ENCODE measurements around the gene UGT3A2. TPM values are rescaled to one million over a fixed set of nuclear protein-coding genes. Genes with fewer than 3 reads are reported as not detected.

The UGT3A2 gene
- total and polyA plus RNA-seq, 7 experiments from 2014 or later, result 0.39 to 0.94 TPM; not detected in 5

GRCh38 chr5:36017004-36017403, 49.7 kb downstream of the UGT3A2 start:
- no peak for DNase-seq
- ChIA-PET CTCF (no interaction called here), POLR2A (no interaction called here)
- Mint-ChIP-seq H3K36me3 (peaks cover 0 to 18% (median 6%) of the 10 kb centered on the region in 5 donors), H3K27me3 (peaks cover 0 to 15% (median under 1%) of the 10 kb centered on the region in 5 donors), H3K4me1 (no peaks in the 10 kb centered on the region), H3K9me3 (peaks cover 12 to 51% (median 24%) of the 10 kb centered on the region in 11 donors), H3K4me3 (no peak overlapping the region), H3K27ac (no peak overlapping the region)
- no peak for ATAC-seq
- Histone ChIP-seq H3K9me3 (ENCODE audit: control insufficient read depth in 2 of 3, low read length in 3 of 3) (peaks cover 0 to 16% (median 0%) of the 10 kb centered on the region in 3 experiments), H3K27me3 (ENCODE audit: control insufficient read depth in 2 of 2, insufficient read depth in 2 of 2, low read length in 2 of 2) (no peaks in the 10 kb centered on the region), H3K27ac (ENCODE audit: low read depth, low read length) (no peak overlapping the region), H3K4me3 (ENCODE audit: low read length) (no peak overlapping the region), H3K4me1 (ENCODE audit: control insufficient read depth in 2 of 2, insufficient read depth in 2 of 2, low read length in 2 of 2) (no peaks in the 10 kb centered on the region), H3K36me3 (ENCODE audit: control insufficient read depth in 2 of 3, insufficient read depth in 3 of 3, low read length in 3 of 3) (no peaks in the 10 kb centered on the region)
- intact Hi-C loops (cut with micrococcal nuclease), result no loop called here

GRCh38 chr5:36013182-36013581, 53.5 kb downstream of the UGT3A2 start:
- H3K4me3 Mint-ChIP-seq, result no peak overlapping the region
- POLR2A ChIA-PET, result no interaction called here
- no peak overlapping the region for H3K27ac ChIP-seq (ENCODE audit: low read depth, low read length)
- intact Hi-C loops (cut with micrococcal nuclease), result no loop called here
- no peaks in the 10 kb centered on the region for H3K4me1 Mint-ChIP-seq
- CTCF ChIA-PET, result no interaction called here
- no peaks in the 10 kb centered on the region for H3K36me3 ChIP-seq (ENCODE audit: control insufficient read depth in 2 of 3, insufficient read depth in 3 of 3, low read length in 3 of 3)
- peaks cover 0 to 16% (median 0%) of the 10 kb centered on the region in 3 experiments for H3K9me3 ChIP-seq (ENCODE audit: control insufficient read depth in 2 of 3, low read length in 3 of 3)
- no peak overlapping the region for H3K27ac Mint-ChIP-seq
- no peak for ATAC-seq
- peaks cover 20 to 70% (median 31%) of the 10 kb centered on the region in 11 donors for H3K9me3 Mint-ChIP-seq
- DNase-seq, result no peak
- H3K36me3 Mint-ChIP-seq, result peaks cover 0 to 18% (median 10%) of the 10 kb centered on the region in 5 donors
- no peaks in the 10 kb centered on the region for H3K4me1 ChIP-seq (ENCODE audit: control insufficient read depth in 2 of 2, insufficient read depth in 2 of 2, low read length in 2 of 2)
- H3K4me3 ChIP-seq (ENCODE audit: low read length), result no peak overlapping the region
- peaks cover 0 to 15% (median 0%) of the 10 kb centered on the region in 5 donors for H3K27me3 Mint-ChIP-seq
- H3K27me3 ChIP-seq (ENCODE audit: control insufficient read depth in 2 of 2, insufficient read depth in 2 of 2, low read length in 2 of 2), result no peaks in the 10 kb centered on the region

- peaks cover 8 to 51% (median 21%) of the 10 kb centered on the region in 11 donors for H3K9me3 Mint-ChIP-seq
- no peak overlapping the region for H3K27ac Mint-ChIP-seq
- intact Hi-C loops (cut with micrococcal nuclease), result no loop called here
- Histone ChIP-seq H3K4me1 (ENCODE audit: control insufficient read depth in 2 of 2, insufficient read depth in 2 of 2, low read length in 2 of 2) (no peaks in the 10 kb centered on the region), H3K36me3 (ENCODE audit: control insufficient read depth in 2 of 3, insufficient read depth in 3 of 3, low read length in 3 of 3) (no peaks in the 10 kb centered on the region), H3K9me3 (ENCODE audit: control insufficient read depth in 2 of 3, low read length in 3 of 3) (no peaks in the 10 kb centered on the region), H3K27ac (ENCODE audit: low read depth, low read length) (no peak overlapping the region), H3K4me3 (ENCODE audit: low read length) (no peak overlapping the region), H3K27me3 (ENCODE audit: control insufficient read depth in 2 of 2, insufficient read depth in 2 of 2, low read length in 2 of 2) (peaks cover 0 to 2% of the 10 kb centered on the region in 2 donors)
- ChIA-PET POLR2A (no interaction called here), CTCF (no interaction called here)
- no peaks in the 10 kb centered on the region for H3K4me1 Mint-ChIP-seq
- H3K4me3 Mint-ChIP-seq, result no peak overlapping the region
- H3K36me3 Mint-ChIP-seq, result peaks cover 0 to 10% (median 4%) of the 10 kb centered on the region in 5 donors
- ATAC-seq, result no peak
- H3K27me3 Mint-ChIP-seq, result peaks cover 0 to 9% (median 0%) of the 10 kb centered on the region in 5 donors
- DNase-seq, result no peak
Measured at GRCh38 chr5:36009698-36010097, 57.0 kb downstream of the UGT3A2 start.

GRCh38 chr5:36007366-36007765, 59.3 kb downstream of the UGT3A2 start:
- Mint-ChIP-seq H3K27ac (no peak overlapping the region), H3K36me3 (peaks cover 0 to 3% (median 0%) of the 10 kb centered on the region in 5 donors), H3K4me3 (no peak overlapping the region), H3K9me3 (peaks cover under 1 to 28% (median 8%) of the 10 kb centered on the region in 11 donors), H3K27me3 (peaks cover 0 to 22% (median 7%) of the 10 kb centered on the region in 5 donors), H3K4me1 (no peaks in the 10 kb centered on the region)
- H3K27ac ChIP-seq (ENCODE audit: low read depth, low read length), result no peak overlapping the region
- intact Hi-C loops (cut with micrococcal nuclease), result no loop called here
- no peaks in the 10 kb centered on the region for H3K9me3 ChIP-seq (ENCODE audit: control insufficient read depth in 2 of 3, low read length in 3 of 3)
- POLR2A ChIA-PET, result no interaction called here
- H3K36me3 ChIP-seq (ENCODE audit: control insufficient read depth in 2 of 3, insufficient read depth in 3 of 3, low read length in 3 of 3), result no peaks in the 10 kb centered on the region
- CTCF ChIA-PET, result no interaction called here
- DNase-seq (no peak), ATAC-seq (no peak)
- H3K27me3 ChIP-seq (ENCODE audit: control insufficient read depth in 2 of 2, insufficient read depth in 2 of 2, low read length in 2 of 2), result peaks cover 0 to 4% of the 10 kb centered on the region in 2 donors
- no peak overlapping the region for H3K4me3 ChIP-seq (ENCODE audit: low read length)
- H3K4me1 ChIP-seq (ENCODE audit: control insufficient read depth in 2 of 2, insufficient read depth in 2 of 2, low read length in 2 of 2), result no peaks in the 10 kb centered on the region

GRCh38 chr5:36006163-36006562, 60.5 kb downstream of the UGT3A2 start:
- DNase-seq (no peak), ATAC-seq (no peak)
- H3K27ac Mint-ChIP-seq, result no peak overlapping the region
- H3K4me1 ChIP-seq (ENCODE audit: control insufficient read depth in 2 of 2, insufficient read depth in 2 of 2, low read length in 2 of 2), result no peaks in the 10 kb centered on the region
- no peak overlapping the region for H3K4me3 Mint-ChIP-seq
- peaks cover 0 to 3% (median 0%) of the 10 kb centered on the region in 5 donors for H3K36me3 Mint-ChIP-seq
- no peak overlapping the region for H3K4me3 ChIP-seq (ENCODE audit: low read length)
- H3K27me3 Mint-ChIP-seq, result peaks cover 0 to 22% (median 7%) of the 10 kb centered on the region in 5 donors
- peaks cover 0 to 23% (median 8%) of the 10 kb centered on the region in 11 donors for H3K9me3 Mint-ChIP-seq
- ChIA-PET POLR2A (no interaction called here), CTCF (no interaction called here)
- no peak overlapping the region for H3K27ac ChIP-seq (ENCODE audit: low read depth, low read length)
- intact Hi-C loops (cut with micrococcal nuclease), result no loop called here
- no peaks in the 10 kb centered on the region for H3K4me1 Mint-ChIP-seq
- no peaks in the 10 kb centered on the region for H3K36me3 ChIP-seq (ENCODE audit: control insufficient read depth in 2 of 3, insufficient read depth in 3 of 3, low read length in 3 of 3)
- no peaks in the 10 kb centered on the region for H3K9me3 ChIP-seq (ENCODE audit: control insufficient read depth in 2 of 3, low read length in 3 of 3)
- peaks cover 0 to 4% of the 10 kb centered on the region in 2 donors for H3K27me3 ChIP-seq (ENCODE audit: control insufficient read depth in 2 of 2, insufficient read depth in 2 of 2, low read length in 2 of 2)

GRCh38 chr5:36001032-36001431, 65.7 kb downstream of the UGT3A2 start:
- H3K9me3 ChIP-seq (ENCODE audit: control insufficient read depth in 2 of 3, low read length in 3 of 3), result no peaks in the 10 kb centered on the region
- no peaks in the 10 kb centered on the region for H3K4me1 ChIP-seq (ENCODE audit: control insufficient read depth in 2 of 2, insufficient read depth in 2 of 2, low read length in 2 of 2)
- H3K4me3 ChIP-seq (ENCODE audit: low read length), result no peak overlapping the region
- peaks cover 0 to 22% (median 7%) of the 10 kb centered on the region in 5 donors for H3K27me3 Mint-ChIP-seq
- H3K27ac Mint-ChIP-seq, result no peak overlapping the region
- DNase-seq (no peak), ATAC-seq (no peak)
- CTCF ChIA-PET, result no interaction called here
- peaks cover 0 to 4% of the 10 kb centered on the region in 2 donors for H3K27me3 ChIP-seq (ENCODE audit: control insufficient read depth in 2 of 2, insufficient read depth in 2 of 2, low read length in 2 of 2)
- intact Hi-C loops (cut with micrococcal nuclease), result no loop called here
- no peaks in the 10 kb centered on the region for H3K36me3 Mint-ChIP-seq
- no peak overlapping the region for H3K4me3 Mint-ChIP-seq
- H3K27ac ChIP-seq (ENCODE audit: low read depth, low read length), result no peak overlapping the region
- POLR2A ChIA-PET, result no interaction called here
- peaks cover 0 to 2% (median 0%) of the 10 kb centered on the region in 11 donors for H3K9me3 Mint-ChIP-seq
- H3K36me3 ChIP-seq (ENCODE audit: control insufficient read depth in 2 of 3, insufficient read depth in 3 of 3, low read length in 3 of 3), result no peaks in the 10 kb centered on the region
- H3K4me1 Mint-ChIP-seq, result no peaks in the 10 kb centered on the region

- H3K9me3 ChIP-seq (ENCODE audit: control insufficient read depth in 2 of 3, low read length in 3 of 3), result no peaks in the 10 kb centered on the region
- H3K36me3 ChIP-seq (ENCODE audit: control insufficient read depth in 2 of 3, insufficient read depth in 3 of 3, low read length in 3 of 3), result no peaks in the 10 kb centered on the region
- H3K27ac ChIP-seq (ENCODE audit: low read depth, low read length), result no peak overlapping the region
- POLR2A ChIA-PET, result no interaction called here
- ATAC-seq (no peak), DNase-seq (no peak)
- Mint-ChIP-seq H3K27ac (no peak overlapping the region), H3K36me3 (no peaks in the 10 kb centered on the region), H3K9me3 (peaks cover 0 to 3% (median 0%) of the 10 kb centered on the region in 11 donors), H3K27me3 (peaks cover 0 to 25% (median 7%) of the 10 kb centered on the region in 5 donors), H3K4me1 (no peaks in the 10 kb centered on the region), H3K4me3 (no peak overlapping the region)
- intact Hi-C loops (cut with micrococcal nuclease), result no loop called here
- H3K4me1 ChIP-seq (ENCODE audit: control insufficient read depth in 2 of 2, insufficient read depth in 2 of 2, low read length in 2 of 2), result no peaks in the 10 kb centered on the region
- H3K27me3 ChIP-seq (ENCODE audit: control insufficient read depth in 2 of 2, insufficient read depth in 2 of 2, low read length in 2 of 2), result no peaks in the 10 kb centered on the region
- no peak overlapping the region for H3K4me3 ChIP-seq (ENCODE audit: low read length)
- CTCF ChIA-PET, result no interaction called here
Measured at GRCh38 chr5:35999547-35999946, 67.1 kb downstream of the UGT3A2 start.

All from naive thymus-derived CD4-positive, alpha-beta T cell (primary cell).